Left lung (tissue), 10 donors: Measurements from ENCODE around the gene HOXB4. TPM values are rescaled to one million over a fixed set of nuclear protein-coding genes. Genes with fewer than 3 reads are reported as not detected.
A peak's percentile ranks its signal among the peaks of the same experiment; 100 is the strongest.

Experiments
- ATAC-seq: fragments of 200-7000 bp; cut with Tn5 transposase; one replicate; pipeline ENCODE4 v1.9.1; 2020; ENCODE audit warnings: moderate library complexity
- DNase-seq, 4 donors: peaks; one replicate each; pipeline ENCODE4 v3.0.0-alpha.2; 2013 to 2020
- H3K27ac ChIP-seq, 2 donors: fragments of 200-600 bp; sonication (generic) in 1 of 2; one replicate each; pipeline versions ENCODE4 v1.5.0 to v1.8.0; 2020 to 2021
- H3K27me3 ChIP-seq, 2 donors: fragments of 200-600 bp; sonication (generic) in 1 of 2; one replicate each; pipeline versions ENCODE4 v1.5.0 to v1.8.0; 2020 to 2021
- H3K36me3 ChIP-seq, 2 donors: fragments of 200-600 bp; sonication (generic) in 1 of 2; one replicate each; pipeline versions ENCODE4 v1.5.0 to v1.8.0; 2020 to 2021
- H3K4me1 ChIP-seq, 2 donors: fragments of 200-600 bp; one replicate each; pipeline ENCODE4 v1.8.0; 2021
- H3K4me3 ChIP-seq, 2 donors: fragments of 200-600 bp; sonication (generic) in 1 of 2; one replicate each; pipeline versions ENCODE4 v1.5.0 to v1.8.0; 2020 to 2021; ENCODE audit warnings: mild to moderate bottlenecking in 1 of 2
- H3K9me3 ChIP-seq, 2 donors: fragments of 200-600 bp; sonication (generic) in 1 of 2; one replicate each; pipeline versions ENCODE4 v1.5.0 to v1.8.0; 2020 to 2021
- intact Hi-C, 2 donors: fragments of 100-400 bp; cut with DNase I; formaldehyde crosslinking; loops; one replicate each; pipeline versions ENCODE4 v1.11.2 to v1.14.2; 2022
- polyA plus RNA-seq, 6 donors: library from polyadenylated mRNA; unstranded; fragments of 120-200 nt; gene quantifications; one replicate each; pipeline ENCODE4 v1.2.1, GENCODE V29; 2013; ENCODE audit not compliant: insufficient read length in 6 of 6
- total RNA-seq, 2 donors: library from RNA; stranded (reverse); fragmentation: NEBNext Ultra II Directional; extraction: Animal tissue kit (Norgen Biotek cat#: 25700); gene quantifications; one replicate each; pipeline ENCODE4 v1.2.1, GENCODE V29; 2021
- TF ChIP-seq, protein P1 (sequence below), 2 donors: fragments of 200-600 bp; sonication (generic) in 1 of 2; IDR thresholded peaks; one replicate each; pipeline versions ENCODE4 v1.5.0 to v1.8.0; 2021; ENCODE audit warnings: antibody characterized with exemption in 2 of 2
- donor health status: DM: no; HTN: yes; CAD: no.
- donor health status: DM: no; HTN: no; CAD: no.

HOXB4 gene
- total and polyA plus RNA-seq, 8 donors = 4.5 to 19.0 (median 12.8) TPM

GRCh38 chr17:48526608-48527546 lies 51.3 kb downstream of the HOXB4 start:
- Histone ChIP-seq H3K9me3 (no peaks in the 10 kb centered on the region), H3K4me1 (no peaks in the 10 kb centered on the region), H3K27me3 (peaks cover 21 to 93% of the 10 kb centered on the region in 2 donors), H3K4me3 (no peak overlapping the region), H3K36me3 (no peaks in the 10 kb centered on the region), H3K27ac (no peak overlapping the region)
- TF ChIP-seq, protein P1, sequence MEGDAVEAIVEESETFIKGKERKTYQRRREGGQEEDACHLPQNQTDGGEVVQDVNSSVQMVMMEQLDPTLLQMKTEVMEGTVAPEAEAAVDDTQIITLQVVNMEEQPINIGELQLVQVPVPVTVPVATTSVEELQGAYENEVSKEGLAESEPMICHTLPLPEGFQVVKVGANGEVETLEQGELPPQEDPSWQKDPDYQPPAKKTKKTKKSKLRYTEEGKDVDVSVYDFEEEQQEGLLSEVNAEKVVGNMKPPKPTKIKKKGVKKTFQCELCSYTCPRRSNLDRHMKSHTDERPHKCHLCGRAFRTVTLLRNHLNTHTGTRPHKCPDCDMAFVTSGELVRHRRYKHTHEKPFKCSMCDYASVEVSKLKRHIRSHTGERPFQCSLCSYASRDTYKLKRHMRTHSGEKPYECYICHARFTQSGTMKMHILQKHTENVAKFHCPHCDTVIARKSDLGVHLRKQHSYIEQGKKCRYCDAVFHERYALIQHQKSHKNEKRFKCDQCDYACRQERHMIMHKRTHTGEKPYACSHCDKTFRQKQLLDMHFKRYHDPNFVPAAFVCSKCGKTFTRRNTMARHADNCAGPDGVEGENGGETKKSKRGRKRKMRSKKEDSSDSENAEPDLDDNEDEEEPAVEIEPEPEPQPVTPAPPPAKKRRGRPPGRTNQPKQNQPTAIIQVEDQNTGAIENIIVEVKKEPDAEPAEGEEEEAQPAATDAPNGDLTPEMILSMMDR (IDR thresholded peaks at IDR 0.05) = no peak
- intact Hi-C loops = no loop called here
- DNase-seq (peak in 2 of 4 donors; percentile 23 to 77), ATAC-seq (no peak)

Other genes with a start within 250 kb of the HOXB4 start
- gene SKAP1, start 148.1 kb downstream of the HOXB4 start, total RNA-seq = 1 to 10 TPM; 1.9 to 3.0 TPM
- 1 to 10 TPM; 1.2 to 3.0 (median 1.8) TPM for gene SKAP1, start 148.1 kb downstream of the HOXB4 start, polyA plus RNA-seq
- not detected for gene HOXB1, start 47.3 kb downstream of the HOXB4 start, total RNA-seq
- under 1 TPM in 5 of 6 donors, not detected in 1; 0.09 to 0.39 (median 0.10) TPM for gene HOXB1, start 47.3 kb downstream of the HOXB4 start, polyA plus RNA-seq
- 10 to 100 TPM in 1 of 2 donors, 1 to 10 TPM in 1; 9.7 to 11.8 TPM for gene HOXB2, start 33.2 kb downstream of the HOXB4 start, total RNA-seq
- gene HOXB2, start 33.2 kb downstream of the HOXB4 start, polyA plus RNA-seq = 10 to 100 TPM; 24.0 to 33.6 (median 25.8) TPM
- gene HOXB3, start 11.9 kb upstream of the HOXB4 start, total RNA-seq = 10 to 100 TPM; 10.4 to 15.0 TPM
- gene HOXB3, start 11.9 kb upstream of the HOXB4 start, polyA plus RNA-seq = 100 to 1,000 TPM in 2 of 6 donors, 10 to 100 TPM in 4; 74.9 to 114 (median 94.5) TPM
- gene HOXB5, start 15.4 kb upstream of the HOXB4 start, total RNA-seq = 1 to 10 TPM; 3.3 to 4.2 TPM
- gene HOXB5, start 15.4 kb upstream of the HOXB4 start, polyA plus RNA-seq = 10 to 100 TPM; 26.3 to 37.5 (median 31.2) TPM
- gene HOXB6, start 26.6 kb upstream of the HOXB4 start, total RNA-seq = 1 to 10 TPM; 5.1 to 6.7 TPM
- 10 to 100 TPM; 10.8 to 17.1 (median 12.9) TPM for gene HOXB6, start 26.6 kb upstream of the HOXB4 start, polyA plus RNA-seq
- 1 to 10 TPM; 2.4 to 3.0 TPM for gene HOXB7, start 32.7 kb upstream of the HOXB4 start, total RNA-seq
- 10 to 100 TPM in 1 of 6 donors, 1 to 10 TPM in 5; 6.1 to 10.5 (median 7.2) TPM for gene HOXB7, start 32.7 kb upstream of the HOXB4 start, polyA plus RNA-seq
- under 1 TPM; 0.32 to 0.39 TPM for gene HOXB8, start 36.9 kb upstream of the HOXB4 start, total RNA-seq
- gene HOXB8, start 36.9 kb upstream of the HOXB4 start, polyA plus RNA-seq = 1 to 10 TPM in 2 of 6 donors, under 1 TPM in 4; 0.34 to 1.6 (median 0.85) TPM
- gene HOXB9, start 48.0 kb upstream of the HOXB4 start, total RNA-seq = not detected
- gene HOXB9, start 48.0 kb upstream of the HOXB4 start, polyA plus RNA-seq = under 1 TPM; 0.09 to 0.61 (median 0.15) TPM
- not detected for gene PRAC1, start 144.2 kb upstream of the HOXB4 start, total RNA-seq
- gene PRAC1, start 144.2 kb upstream of the HOXB4 start, polyA plus RNA-seq = not detected
- not detected for gene PRAC2, start 144.8 kb upstream of the HOXB4 start, total RNA-seq
- not detected for gene PRAC2, start 144.8 kb upstream of the HOXB4 start, polyA plus RNA-seq
- gene HOXB13, start 150.4 kb upstream of the HOXB4 start, total RNA-seq = not detected
- gene HOXB13, start 150.4 kb upstream of the HOXB4 start, polyA plus RNA-seq = not detected
- gene TTLL6, start 238.9 kb upstream of the HOXB4 start, total RNA-seq = 1 to 10 TPM in 1 of 2 donors, under 1 TPM in 1; 0.35 to 1.3 TPM
- gene TTLL6, start 238.9 kb upstream of the HOXB4 start, polyA plus RNA-seq = 1 to 10 TPM in 4 of 6 donors, under 1 TPM in 2; 0.50 to 2.4 (median 1.7) TPM